GM23338 (cell line): ENCODE measurements around the gene PRSS33.

Source experiments
- EZH2phosphoT487 ChIP-seq: fragments of 200-600 bp; sonication (generic); IDR thresholded peaks from one replicate; pipeline ENCODE4 v1.8.1; 2018; ENCODE audit warnings: antibody characterized with exemption; ENCODE audit not compliant: unreplicated experiment
- JUNB ChIP-seq: IDR thresholded peaks from one replicate; pipeline ENCODE4 v1.6.1; 2016; ENCODE audit warnings: antibody characterized with exemption; ENCODE audit not compliant: unreplicated experiment
- POLR2AphosphoS5 ChIP-seq: IDR thresholded peaks from 2 replicates; pipeline ENCODE4 v1.6.1; 2016; ENCODE audit warnings: antibody characterized with exemption, low read depth
- TF ChIP-seq, protein P1 (sequence below): IDR thresholded peaks from one replicate; pipeline ENCODE4 v1.6.1; 2018; ENCODE audit warnings: antibody characterized with exemption; ENCODE audit not compliant: unreplicated experiment
- TF ChIP-seq, protein P2 (sequence below), 2 experiments: fragments of 200-600 bp in 1 of 2; sonication (generic) in 1 of 2; conservative IDR thresholded peaks; 2 replicates each; pipeline versions ENCODE4 v1.5.1 to v1.6.1; 2016 to 2017; ENCODE audit warnings: antibody characterized with exemption in 2 of 2, low read depth in 2 of 2, mild to moderate bottlenecking in 2 of 2, moderate library complexity in 1 of 2

DNA sequence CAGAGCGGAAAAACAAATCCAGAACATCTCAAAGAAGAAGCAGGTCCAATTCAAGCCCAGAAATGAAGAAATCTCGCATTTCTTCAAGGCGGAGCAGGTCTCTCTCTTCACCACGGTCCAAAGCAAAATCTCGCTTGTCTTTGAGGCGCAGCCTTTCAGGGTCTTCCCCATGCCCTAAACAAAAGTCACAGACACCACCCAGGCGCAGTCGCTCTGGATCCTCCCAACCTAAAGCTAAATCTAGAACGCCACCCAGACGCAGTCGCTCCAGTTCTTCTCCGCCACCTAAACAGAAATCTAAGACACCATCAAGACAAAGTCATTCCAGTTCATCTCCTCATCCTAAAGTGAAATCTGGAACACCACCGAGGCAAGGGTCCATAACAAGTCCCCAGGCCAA, 24.6 kb downstream of the PRSS33 start:
- TF ChIP-seq EZH2phosphoT487: no peak
- TF ChIP-seq, protein P1, sequence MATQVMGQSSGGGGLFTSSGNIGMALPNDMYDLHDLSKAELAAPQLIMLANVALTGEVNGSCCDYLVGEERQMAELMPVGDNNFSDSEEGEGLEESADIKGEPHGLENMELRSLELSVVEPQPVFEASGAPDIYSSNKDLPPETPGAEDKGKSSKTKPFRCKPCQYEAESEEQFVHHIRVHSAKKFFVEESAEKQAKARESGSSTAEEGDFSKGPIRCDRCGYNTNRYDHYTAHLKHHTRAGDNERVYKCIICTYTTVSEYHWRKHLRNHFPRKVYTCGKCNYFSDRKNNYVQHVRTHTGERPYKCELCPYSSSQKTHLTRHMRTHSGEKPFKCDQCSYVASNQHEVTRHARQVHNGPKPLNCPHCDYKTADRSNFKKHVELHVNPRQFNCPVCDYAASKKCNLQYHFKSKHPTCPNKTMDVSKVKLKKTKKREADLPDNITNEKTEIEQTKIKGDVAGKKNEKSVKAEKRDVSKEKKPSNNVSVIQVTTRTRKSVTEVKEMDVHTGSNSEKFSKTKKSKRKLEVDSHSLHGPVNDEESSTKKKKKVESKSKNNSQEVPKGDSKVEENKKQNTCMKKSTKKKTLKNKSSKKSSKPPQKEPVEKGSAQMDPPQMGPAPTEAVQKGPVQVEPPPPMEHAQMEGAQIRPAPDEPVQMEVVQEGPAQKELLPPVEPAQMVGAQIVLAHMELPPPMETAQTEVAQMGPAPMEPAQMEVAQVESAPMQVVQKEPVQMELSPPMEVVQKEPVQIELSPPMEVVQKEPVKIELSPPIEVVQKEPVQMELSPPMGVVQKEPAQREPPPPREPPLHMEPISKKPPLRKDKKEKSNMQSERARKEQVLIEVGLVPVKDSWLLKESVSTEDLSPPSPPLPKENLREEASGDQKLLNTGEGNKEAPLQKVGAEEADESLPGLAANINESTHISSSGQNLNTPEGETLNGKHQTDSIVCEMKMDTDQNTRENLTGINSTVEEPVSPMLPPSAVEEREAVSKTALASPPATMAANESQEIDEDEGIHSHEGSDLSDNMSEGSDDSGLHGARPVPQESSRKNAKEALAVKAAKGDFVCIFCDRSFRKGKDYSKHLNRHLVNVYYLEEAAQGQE: no peak
- TF ChIP-seq, protein P2, sequence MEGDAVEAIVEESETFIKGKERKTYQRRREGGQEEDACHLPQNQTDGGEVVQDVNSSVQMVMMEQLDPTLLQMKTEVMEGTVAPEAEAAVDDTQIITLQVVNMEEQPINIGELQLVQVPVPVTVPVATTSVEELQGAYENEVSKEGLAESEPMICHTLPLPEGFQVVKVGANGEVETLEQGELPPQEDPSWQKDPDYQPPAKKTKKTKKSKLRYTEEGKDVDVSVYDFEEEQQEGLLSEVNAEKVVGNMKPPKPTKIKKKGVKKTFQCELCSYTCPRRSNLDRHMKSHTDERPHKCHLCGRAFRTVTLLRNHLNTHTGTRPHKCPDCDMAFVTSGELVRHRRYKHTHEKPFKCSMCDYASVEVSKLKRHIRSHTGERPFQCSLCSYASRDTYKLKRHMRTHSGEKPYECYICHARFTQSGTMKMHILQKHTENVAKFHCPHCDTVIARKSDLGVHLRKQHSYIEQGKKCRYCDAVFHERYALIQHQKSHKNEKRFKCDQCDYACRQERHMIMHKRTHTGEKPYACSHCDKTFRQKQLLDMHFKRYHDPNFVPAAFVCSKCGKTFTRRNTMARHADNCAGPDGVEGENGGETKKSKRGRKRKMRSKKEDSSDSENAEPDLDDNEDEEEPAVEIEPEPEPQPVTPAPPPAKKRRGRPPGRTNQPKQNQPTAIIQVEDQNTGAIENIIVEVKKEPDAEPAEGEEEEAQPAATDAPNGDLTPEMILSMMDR (conservative IDR thresholded peaks at IDR 0.05; ENCODE audit: low read depth in 2 of 2): no peak
- TF ChIP-seq POLR2AphosphoS5: no peak
- TF ChIP-seq JUNB: no peak
